Caco-2 (cell line): Measurements from ENCODE around the gene JPH2. TPM values are rescaled to one million over a fixed set of nuclear protein-coding genes. Genes with fewer than 3 reads are reported as not detected.

Source experiments
- Bru-seq: library from RNA; stranded (reverse); fragments of 400-500 nt; gene quantifications from one replicate; lab custom pipeline; 2021; lab: Mats Ljungman, UMichigan
- BruChase-seq, 2 experiments: library from RNA; stranded (reverse); fragments of 400-500 nt; gene quantifications; one replicate each; lab custom pipeline; 2021; lab: Mats Ljungman, UMichigan
- BruUV-seq: library from RNA; stranded (reverse); fragments of 400-500 nt; replicated peaks from 2 replicates; lab custom pipeline; 2021; lab: Mats Ljungman, UMichigan
- CTCF ChIA-PET: fragments of 300-600 bp; sonication (Branson Sonifier 250); formaldehyde crosslinking; loops from one replicate; lab custom pipeline; 2022; ENCODE audit warnings: antibody characterized with exemption; lab: Charles Lee
- POLR2A ChIA-PET: fragments of 300-600 bp; sonication (Branson Sonifier 250); formaldehyde crosslinking; loops from one replicate; lab custom pipeline; 2022; ENCODE audit warnings: antibody characterized with exemption; lab: Charles Lee
- DNase-seq, 2 experiments: peaks; one replicate each; pipeline versions ENCODE4 v3.0.0 to v3.0.0-alpha.2; 2020 to 2022
- H3K27me3 ChIP-seq: replicated peaks from 2 replicates; pipeline ENCODE4 v1.6.0; 2011; ENCODE audit warnings: low read length; ENCODE audit not compliant: control insufficient read depth, insufficient read depth
- H3K36me3 ChIP-seq: 2 replicates; pipeline ENCODE4 v1.5.1; 2011; ENCODE audit warnings: low read length; ENCODE audit not compliant: control insufficient read depth, insufficient read depth
- H3K4me1 ChIP-seq: fragments of 250-450 bp; sonication (Bioruptor Pico); 2 replicates; pipeline ENCODE4 v1.5.1; 2020; ENCODE audit warnings: mild to moderate bottlenecking
- H3K4me3 ChIP-seq: 2 replicates; pipeline ENCODE4 v1.5.1; 2011; ENCODE audit warnings: low read depth, mild to moderate bottlenecking, control low read depth, low read length
- H3K9me3 ChIP-seq: fragments of 250-450 bp; sonication (Bioruptor Pico); 2 replicates; pipeline ENCODE4 v1.5.1; 2020; ENCODE audit warnings: mild to moderate bottlenecking, moderate library complexity
- H3K27ac Mint-ChIP-seq: one replicate; pipeline ENCODE4 v1.8.0; 2022; ENCODE audit warnings: mixed read lengths; ENCODE audit not compliant: unreplicated experiment
- H3K27me3 Mint-ChIP-seq: one replicate; pipeline ENCODE4 v1.8.0; 2022; ENCODE audit warnings: mixed read lengths; ENCODE audit not compliant: insufficient read depth, unreplicated experiment
- H3K36me3 Mint-ChIP-seq: one replicate; pipeline ENCODE4 v1.8.0; 2022; ENCODE audit warnings: mild to moderate bottlenecking, mixed read lengths; ENCODE audit not compliant: insufficient read depth, unreplicated experiment
- H3K4me1 Mint-ChIP-seq: one replicate; pipeline ENCODE4 v1.8.0; 2022; ENCODE audit warnings: low read depth, mixed read lengths; ENCODE audit not compliant: unreplicated experiment
- H3K4me3 Mint-ChIP-seq: one replicate; pipeline ENCODE4 v1.8.0; 2022; ENCODE audit warnings: mild to moderate bottlenecking, moderate library complexity, mixed read lengths; ENCODE audit not compliant: unreplicated experiment
- H3K9me3 Mint-ChIP-seq: one replicate; pipeline ENCODE4 v1.8.0; 2022; ENCODE audit warnings: mixed read lengths; ENCODE audit not compliant: unreplicated experiment
- intact Hi-C: fragments of 100-400 bp; cut with micrococcal nuclease; formaldehyde crosslinking; loops from one replicate; pipeline ENCODE4 v1.10.0; 2022; ENCODE audit not compliant: unreplicated experiment
- long read RNA-seq: library from polyadenylated mRNA; stranded (forward); transcript quantifications from one replicate; pipeline ENCODE4 v2.0.0, GENCODE V29; 2022
- total RNA-seq: library from RNA; stranded (reverse); gene quantifications from 2 replicates; pipeline ENCODE4 v1.2.3, GENCODE V29; 2022
- TF ChIP-seq, protein P1 (sequence below), 2 experiments: fragments of 200-600 bp in 1 of 2; IDR thresholded peaks; 1 replicate in 1 of 2; 2 replicates in 1 of 2; pipeline versions ENCODE4 v1.5.1 to v1.8.0; 2011 to 2022; ENCODE audit warnings: antibody characterized with exemption in 1 of 2, control low read depth in 1 of 2, inconsistent platforms in 1 of 2, low read depth in 1 of 2, low read length in 1 of 2, mild to moderate bottlenecking in 1 of 2, moderate library complexity in 1 of 2; ENCODE audit not compliant: insufficient read depth in 1 of 2, severe bottlenecking in 1 of 2, unreplicated experiment in 1 of 2

Gene JPH2
- total RNA-seq: 10.5 and 11.1 TPM in 2 replicates
- percentile 49 among the genes with signal in this experiment for Bru-seq, nascent RNA
- percentile 59 among the genes with signal in this experiment for BruChase-seq, experiment 1, labeled RNA remaining after a 2-hour chase
- percentile 62 among the genes with signal in this experiment for BruChase-seq, experiment 2, labeled RNA remaining after a 6-hour chase
- long read RNA-seq, full-length matches to known transcripts: 3 of 10 reads
- long read RNA-seq, partial matches to known transcripts: 1 of 10 reads
- long read RNA-seq, other reads (novel, unspliced or antisense): 6 of 10 reads

- POLR2A ChIA-PET: interaction anchor here (0.8 to 2.4 kb wide), 3 partner anchors 9 to 50 kb away, joined by 4 to 15 read pairs (median 5); no protein-coding TSS in a partner anchor
- Mint-ChIP-seq H3K9me3 (no peaks in the 10 kb centered on the region), H3K27ac (peak within 1 kb of the TSS; percentile 13), H3K4me3 (peak within 1 kb of the TSS; percentile 74), H3K4me1 (peaks cover 27% of the 10 kb centered on the region), H3K36me3 (peaks cover 4% of the 10 kb centered on the region), H3K27me3 (no peaks in the 10 kb centered on the region)
- Histone ChIP-seq H3K4me3 (peak within 1 kb of the TSS; percentile 38), H3K9me3 (no peaks in the 10 kb centered on the region), H3K4me1 (peaks cover 45% of the 10 kb centered on the region), H3K36me3 (no peaks in the 10 kb centered on the region), H3K27me3 (no peaks in the 10 kb centered on the region)
- CTCF ChIA-PET: interaction anchor here (0.6 to 6.0 kb wide), 10 partner anchors 30 to 284 kb away, joined by 3 to 439 read pairs (median 4); no protein-coding TSS in a partner anchor
- intact Hi-C loops: loop anchor here (1.0 kb wide), 1 partner anchor 23 kb away; the partner anchor contains the start of gene OSER1
- no TSS peak for BruUV-seq
- peak; percentile 82 to 87 for DNase-seq
- TF ChIP-seq, protein P1, sequence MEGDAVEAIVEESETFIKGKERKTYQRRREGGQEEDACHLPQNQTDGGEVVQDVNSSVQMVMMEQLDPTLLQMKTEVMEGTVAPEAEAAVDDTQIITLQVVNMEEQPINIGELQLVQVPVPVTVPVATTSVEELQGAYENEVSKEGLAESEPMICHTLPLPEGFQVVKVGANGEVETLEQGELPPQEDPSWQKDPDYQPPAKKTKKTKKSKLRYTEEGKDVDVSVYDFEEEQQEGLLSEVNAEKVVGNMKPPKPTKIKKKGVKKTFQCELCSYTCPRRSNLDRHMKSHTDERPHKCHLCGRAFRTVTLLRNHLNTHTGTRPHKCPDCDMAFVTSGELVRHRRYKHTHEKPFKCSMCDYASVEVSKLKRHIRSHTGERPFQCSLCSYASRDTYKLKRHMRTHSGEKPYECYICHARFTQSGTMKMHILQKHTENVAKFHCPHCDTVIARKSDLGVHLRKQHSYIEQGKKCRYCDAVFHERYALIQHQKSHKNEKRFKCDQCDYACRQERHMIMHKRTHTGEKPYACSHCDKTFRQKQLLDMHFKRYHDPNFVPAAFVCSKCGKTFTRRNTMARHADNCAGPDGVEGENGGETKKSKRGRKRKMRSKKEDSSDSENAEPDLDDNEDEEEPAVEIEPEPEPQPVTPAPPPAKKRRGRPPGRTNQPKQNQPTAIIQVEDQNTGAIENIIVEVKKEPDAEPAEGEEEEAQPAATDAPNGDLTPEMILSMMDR (IDR thresholded peaks at IDR 0.05; ENCODE audit: insufficient read depth in 1 of 2, low read depth in 1 of 2, low read length in 1 of 2, severe bottlenecking in 1 of 2, unreplicated experiment in 1 of 2): no peak
Observed at GRCh38 chr20:44187054-44187771, at the start of gene JPH2. JPH2 (minus strand) TSS chr20:44187188; CDS start chr20:44186705, 483 bp downstream.

- H3K9me3 ChIP-seq: 0 out of 2 replicates have a peak, but pooled peaks cover 4% of the 10 kb centered on the region
- Mint-ChIP-seq H3K36me3 (no peaks in the 10 kb centered on the region), H3K4me3 (no peak overlapping the region), H3K4me1 (peaks cover 12% of the 10 kb centered on the region), H3K27me3 (peaks cover 3% of the 10 kb centered on the region), H3K9me3 (no peaks in the 10 kb centered on the region), H3K27ac (no peak overlapping the region)
- CTCF ChIA-PET: interaction anchor here (0.6 to 0.7 kb wide), 3 partner anchors 43 to 215 kb away, joined by 3 read pairs; no protein-coding TSS in a partner anchor
- BruUV-seq: no TSS peak
- intact Hi-C loops: no loop called here
- no peaks in the 10 kb centered on the region for H3K27me3 ChIP-seq
- POLR2A ChIA-PET: no interaction called here
- DNase-seq: peak in 1 of 2 experiments; percentile 20
- H3K4me3 ChIP-seq: no peak overlapping the region
- no peaks in the 10 kb centered on the region for H3K4me1 ChIP-seq
- no peaks in the 10 kb centered on the region for H3K36me3 ChIP-seq
- TF ChIP-seq, protein P1 (IDR thresholded peaks at IDR 0.05; ENCODE audit: insufficient read depth in 1 of 2, low read depth in 1 of 2, low read length in 1 of 2, severe bottlenecking in 1 of 2, unreplicated experiment in 1 of 2): no peak
Observed at GRCh38 chr20:44235702-44236101, 48.7 kb upstream of the JPH2 start.
